C4-2B (cell line): ENCODE measurements around the gene PID1.

Source experiments
- CTCF ChIP-seq: fragments of 450-650 bp; conservative IDR thresholded peaks from 2 replicates; pipeline ENCODE4 v1.5.1; 2017; ENCODE audit warnings: mild to moderate bottlenecking
- ZFX ChIP-seq: fragments of 450-650 bp; IDR thresholded peaks from 2 replicates; pipeline ENCODE4 v1.6.1; 2017

GRCh38 chr2:229073935-229074334 lies 197.2 kb downstream of the PID1 start:
- TF ChIP-seq CTCF (no peak), ZFX (no peak)
